H1 (cell line): Measurements from ENCODE around the gene RUVBL1. TPM values are rescaled to one million over a fixed set of nuclear protein-coding genes. Genes with fewer than 3 reads are reported as not detected.
A peak's percentile ranks its signal among the peaks of the same experiment; 100 is the strongest.

Experiments used
- CTCF ChIA-PET: fragments of 300-600 bp; sonication (Branson Sonifier 250); formaldehyde crosslinking; loops from one replicate; lab custom pipeline; 2021; ENCODE audit not compliant: partially characterized antibody; lab: Charles Lee
- POLR2A ChIA-PET: fragments of 300-600 bp; sonication (Branson Sonifier 250); formaldehyde crosslinking; loops from one replicate; lab custom pipeline; 2021; ENCODE audit warnings: inconsistent platforms; ENCODE audit not compliant: partially characterized antibody; lab: Charles Lee
- DNase-seq, 2 experiments: peaks; one replicate each; pipeline versions ENCODE4 v3.0.0 to v3.0.0-alpha.2; 2010 to 2022; ENCODE audit warnings: low spot score in 2 of 2, low read depth in 1 of 2, mixed read lengths in 1 of 2
- FAIRE-seq: peaks from 2 replicates; lab custom pipeline; 2011; peaks lifted over from hg19 to GRCh38; lab: Jason Lieb, UNC
- H2AFZ ChIP-seq: 2 replicates; pipeline ENCODE4 v1.8.1; 2012; ENCODE audit warnings: low read length, inconsistent platforms
- H2AK5ac ChIP-seq: 2 replicates; pipeline ENCODE4 v1.6.1; 2013; ENCODE audit warnings: low read depth, low read length
- H2BK120ac ChIP-seq: replicated peaks from 2 replicates; pipeline ENCODE3; 2013; ENCODE audit warnings: low read depth, low read length, inconsistent platforms
- H2BK12ac ChIP-seq: 2 replicates; pipeline ENCODE4 v1.6.1; 2013; ENCODE audit warnings: low read depth, low read length
- H2BK15ac ChIP-seq: 2 replicates; pipeline ENCODE4 v1.6.1; 2013; ENCODE audit warnings: low read length
- H2BK20ac ChIP-seq: 2 replicates; pipeline ENCODE4 v1.6.1; 2013; ENCODE audit warnings: low read length
- H2BK5ac ChIP-seq: 2 replicates; pipeline ENCODE4 v1.6.1; 2013; ENCODE audit warnings: low read depth, low read length
- H3K14ac ChIP-seq: 2 replicates; pipeline ENCODE4 v1.6.1; 2013; ENCODE audit warnings: inconsistent platforms; ENCODE audit not compliant: insufficient read length
- H3K18ac ChIP-seq: 2 replicates; pipeline ENCODE4 v1.6.1; 2013; ENCODE audit warnings: low read length; ENCODE audit errors: extremely low read depth
- H3K23ac ChIP-seq: 2 replicates; pipeline ENCODE4 v1.6.1; 2013; ENCODE audit warnings: inconsistent platforms; ENCODE audit not compliant: insufficient read length
- H3K23me2 ChIP-seq: 2 replicates; pipeline ENCODE4 v1.6.1; 2013; ENCODE audit warnings: low read depth, low read length
- H3K27ac ChIP-seq: 2 replicates; pipeline ENCODE4 v1.6.1; 2011; ENCODE audit warnings: low read depth, low read length, inconsistent platforms
- H3K27me3 ChIP-seq, 4 experiments: replicated peaks in 1 of 4; 1 replicate in 1 of 4; 2 replicates in 3 of 4; pipeline versions ENCODE4 v1.6.1 to v1.8.1; 2011 to 2013; ENCODE audit warnings: low read length in 3 of 4, mild to moderate bottlenecking in 3 of 4, inconsistent platforms in 2 of 4, mixed read lengths in 2 of 4, moderate library complexity in 1 of 4; ENCODE audit not compliant: control insufficient read depth in 3 of 4, insufficient read depth in 3 of 4; ENCODE audit errors: extremely low read depth in 1 of 4
- H3K36me3 ChIP-seq, 4 experiments: 2 replicates each; pipeline versions ENCODE4 v1.6.1 to v1.8.1; 2011 to 2013; ENCODE audit warnings: mild to moderate bottlenecking in 4 of 4, low read length in 3 of 4, moderate library complexity in 2 of 4, control low read depth in 1 of 4, inconsistent platforms in 1 of 4; ENCODE audit not compliant: insufficient read depth in 4 of 4, control insufficient read depth in 2 of 4
- H3K4ac ChIP-seq: replicated peaks from 2 replicates; pipeline ENCODE3; 2013; ENCODE audit warnings: low read length, low read depth, mixed read lengths, inconsistent platforms; ENCODE audit not compliant: insufficient read length
- H3K4me1 ChIP-seq, 4 experiments: replicated peaks in 1 of 4; 1 replicate in 1 of 4; 2 replicates in 3 of 4; pipeline versions ENCODE4 v1.6.1 to v1.8.1; 2011 to 2013; ENCODE audit warnings: low read length in 3 of 4, inconsistent platforms in 2 of 4, mixed read lengths in 1 of 4; ENCODE audit not compliant: insufficient read depth in 4 of 4, control insufficient read depth in 3 of 4
- H3K4me2 ChIP-seq, 2 experiments: 2 replicates each; pipeline versions ENCODE4 v1.6.1 to v1.8.1; 2011 to 2013; ENCODE audit warnings: low read depth in 2 of 2, low read length in 2 of 2, control low read depth in 1 of 2, inconsistent platforms in 1 of 2, mild to moderate bottlenecking in 1 of 2; ENCODE audit not compliant: insufficient read depth in 1 of 2
- H3K4me3 ChIP-seq, 4 experiments: fragments of 200-600, 300-600 bp in 1 of 4; sonication (generic), shearing (Covaris generic), sonication (Bioruptor Twin) in 1 of 4; 2 replicates each; pipeline versions ENCODE4 v1.5.1 to v1.8.1; 2011 to 2016; ENCODE audit warnings: low read length in 4 of 4, low read depth in 3 of 4, control low read depth in 2 of 4, inconsistent platforms in 2 of 4, mild to moderate bottlenecking in 2 of 4, mixed read lengths in 1 of 4, moderate library complexity in 1 of 4; ENCODE audit not compliant: insufficient read depth in 2 of 4; ENCODE audit errors: extremely low read depth in 1 of 4
- H3K56ac ChIP-seq: replicated peaks from 2 replicates; pipeline ENCODE3; 2013; ENCODE audit warnings: low read depth, mild to moderate bottlenecking, mixed read lengths, low read length, inconsistent platforms; ENCODE audit not compliant: insufficient read length
- H3K79me1 ChIP-seq: 2 replicates; pipeline ENCODE4 v1.6.1; 2013; ENCODE audit warnings: low read depth, low read length, control low read depth
- H3K79me2 ChIP-seq, 2 experiments: 2 replicates each; pipeline versions ENCODE4 v1.6.1 to v1.8.1; 2012 to 2013; ENCODE audit warnings: low read length in 2 of 2, mild to moderate bottlenecking in 2 of 2, inconsistent platforms in 1 of 2; ENCODE audit not compliant: insufficient read depth in 2 of 2, control insufficient read depth in 1 of 2
- H3K9ac ChIP-seq, 4 experiments: replicated peaks in 1 of 4; 1 replicate in 1 of 4; 2 replicates in 3 of 4; pipeline versions ENCODE4 v1.6.1 to v1.8.1; 2011 to 2013; ENCODE audit warnings: low read depth in 3 of 4, low read length in 3 of 4, control low read depth in 2 of 4, mild to moderate bottlenecking in 2 of 4, moderate library complexity in 2 of 4, inconsistent platforms in 1 of 4; ENCODE audit errors: extremely low read depth in 1 of 4
- H3K9me3 ChIP-seq, 2 experiments: 2 replicates each; pipeline versions ENCODE4 v1.6.1 to v1.8.1; 2012 to 2013; ENCODE audit warnings: mild to moderate bottlenecking in 2 of 2, moderate library complexity in 2 of 2, control low read depth in 1 of 2, inconsistent platforms in 1 of 2, low read depth in 1 of 2, low read length in 1 of 2, mixed read lengths in 1 of 2; ENCODE audit not compliant: insufficient read depth in 2 of 2
- H4K20me1 ChIP-seq, 2 experiments: replicated peaks in 1 of 2; 2 replicates each; pipeline versions ENCODE3 to v1.8.1; 2011 to 2013; ENCODE audit warnings: inconsistent platforms in 2 of 2, low read length in 2 of 2, mild to moderate bottlenecking in 1 of 2; ENCODE audit not compliant: insufficient read depth in 2 of 2, control insufficient read depth in 1 of 2
- H4K5ac ChIP-seq: 2 replicates; pipeline ENCODE4 v1.6.1; 2013; ENCODE audit warnings: low read length, low read depth, mixed read lengths, inconsistent platforms; ENCODE audit not compliant: insufficient read length
- H4K8ac ChIP-seq: 2 replicates; pipeline ENCODE4 v1.8.0; 2013; ENCODE audit warnings: mild to moderate bottlenecking, moderate library complexity, low read length, inconsistent platforms; ENCODE audit not compliant: insufficient read depth; ENCODE audit errors: extremely low read depth
- H4K91ac ChIP-seq: replicated peaks from 2 replicates; pipeline ENCODE3; 2013; ENCODE audit warnings: low read length, mixed read lengths, inconsistent platforms; ENCODE audit not compliant: insufficient read length
- BACH1 ChIP-seq: IDR thresholded peaks from 2 replicates; pipeline ENCODE4 v1.6.1; 2012; ENCODE audit warnings: low read length, improper control_type of control experiment
- RAD21 ChIP-seq, 2 experiments: IDR thresholded peaks in 1 of 2; conservative IDR thresholded peaks in 1 of 2; 2 replicates each; pipeline ENCODE4 v1.6.1; 2011; ENCODE audit warnings: low read depth in 2 of 2, low read length in 2 of 2, improper control_type of control experiment in 1 of 2, inconsistent platforms in 1 of 2, mild to moderate bottlenecking in 1 of 2, moderate library complexity in 1 of 2
- RBBP5 ChIP-seq: IDR thresholded peaks from 2 replicates; pipeline ENCODE4 v1.7.1; 2012; ENCODE audit warnings: low read depth, mild to moderate bottlenecking, inconsistent platforms, low read length, moderate library complexity, borderline replicate concordance
- TAF1 ChIP-seq: IDR thresholded peaks from 2 replicates; pipeline ENCODE4 v1.6.1; 2011; ENCODE audit warnings: mild to moderate bottlenecking, low read depth, low read length
- TCF12 ChIP-seq: IDR thresholded peaks from 2 replicates; pipeline ENCODE4 v1.6.1; 2011; ENCODE audit warnings: low read depth, mild to moderate bottlenecking, low read length
- WGBS, 2 experiments: shearing (Covaris generic) in 1 of 2; methylation state at CpG; one replicate each; pipeline versions ENCODE4 v1.1.6 to v1.1.7; 2013 to 2015; ENCODE audit warnings: low lambda C conversion rate in 2 of 2, mixed read lengths in 2 of 2, inconsistent platforms in 1 of 2, low coverage in 1 of 2, missing lambda C conversion rate in 1 of 2; ENCODE audit not compliant: insufficient replicate concordance in 2 of 2, insufficient coverage in 1 of 2, insufficient read length in 1 of 2; ENCODE audit errors: extremely low coverage in 1 of 2, missing lambda C conversion rate in 1 of 2; 5-methylcytosine and 5-hydroxymethylcytosine counted together
- polyA plus RNA-seq, 7 experiments: library from polyadenylated mRNA; depleted of rRNA in 3 of 7; stranded (reverse) in 5 of 7; unstranded in 2 of 7; fragments of >200 nt in 5 of 7; fragments of 200-250 nt in 2 of 7; gene quantifications; 1 replicate in 5 of 7; 2 replicates in 1 of 7; 4 replicates in 1 of 7; pipeline versions ENCODE4 v1.2.1 to v1.2.3, GENCODE V29; 2011 to 2013; ENCODE audit warnings: missing spikeins in 2 of 7, mixed read lengths in 2 of 7
- total RNA-seq: library from RNA; stranded (reverse); fragmentation: NEBNext Ultra II Directional; extraction: Animal tissue kit (Norgen Biotek cat#: 25700); gene quantifications from 2 replicates; pipeline ENCODE4 v1.2.1, GENCODE V29; 2021
- TF ChIP-seq, protein P1 (sequence below), 3 experiments: IDR thresholded peaks; 1 replicate in 2 of 3; 2 replicates in 1 of 3; pipeline versions ENCODE4 v1.5.1 to v1.6.1; 2011; ENCODE audit warnings: low read length in 3 of 3, mild to moderate bottlenecking in 3 of 3, inconsistent platforms in 2 of 3, low read depth in 1 of 3, moderate library complexity in 1 of 3; ENCODE audit not compliant: insufficient read depth in 1 of 3; ENCODE audit errors: control extremely low read depth in 1 of 3

The RUVBL1 gene
- total and polyA plus RNA-seq, 2 of the 8 experiments (the other 6 are each of a cell fraction or from before 2014, with no cell fraction given) = 112 to 135 TPM

DNA sequence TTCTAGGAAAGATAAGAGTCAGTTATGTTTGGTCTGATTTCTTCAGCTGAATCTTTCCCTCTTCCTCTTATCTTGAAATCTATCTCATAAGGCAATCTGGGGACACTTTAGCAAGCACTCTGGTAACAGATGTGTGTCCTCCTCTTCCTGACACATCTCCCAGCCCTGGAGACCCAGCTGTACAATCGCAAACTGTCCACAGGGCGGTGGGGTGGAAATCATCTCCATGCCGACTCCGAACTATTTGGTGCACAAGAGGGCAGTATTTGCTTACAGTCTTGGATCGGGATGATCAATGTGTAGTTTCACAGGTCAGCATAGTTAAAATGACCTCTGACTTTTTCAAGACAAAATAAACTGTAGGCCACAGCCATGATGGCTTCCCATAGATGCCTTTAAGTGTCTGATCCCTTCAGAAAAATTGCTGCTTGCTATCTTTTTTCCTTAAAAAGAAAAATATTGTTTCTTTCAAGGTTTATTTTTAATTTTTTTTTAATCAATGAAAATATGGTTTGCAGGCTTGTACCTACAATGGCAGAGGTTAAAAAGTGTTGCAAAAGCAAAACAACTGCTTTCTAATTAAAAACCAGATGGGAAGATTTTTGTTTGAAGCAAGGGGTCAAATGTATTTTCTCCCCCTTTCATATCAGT, 47.4 kb upstream of the RUVBL1 start:
- Histone ChIP-seq H4K8ac (no peak overlapping the region), H3K23ac (no peak overlapping the region), H2BK15ac (no peak overlapping the region), H2BK12ac (no peak overlapping the region), H3K9me3 (no peaks in the 10 kb centered on the region), H2AK5ac (no peak overlapping the region), H2AFZ (no peak overlapping the region), H3K4ac (no peak overlapping the region), H3K4me3 (no peak overlapping the region), H3K36me3 (no peaks in the 10 kb centered on the region), H3K79me1 (peaks cover 5% of the 10 kb centered on the region; the same call in 1 of the 2 replicates), H3K56ac (no peak overlapping the region), H3K4me1 (peaks cover 6 to 16% (median 12%) of the 10 kb centered on the region in 4 experiments), H3K18ac (no peak overlapping the region), H3K14ac (no peak overlapping the region), H2BK120ac (no peak overlapping the region), H4K5ac (no peak overlapping the region), H3K27ac (no peak overlapping the region), H3K23me2 (no peaks in the 10 kb centered on the region), H2BK20ac (no peak overlapping the region), H4K20me1 (peaks cover 0 to 2% of the 10 kb centered on the region in 2 experiments), H4K91ac (no peak overlapping the region), H3K9ac (no peak overlapping the region), H3K4me2 (no peak overlapping the region), H3K27me3 (no peaks in the 10 kb centered on the region), H3K79me2 (0 out of 4 replicates have a peak, but pooled peaks cover 0 to 2% of the 10 kb centered on the region in 2 experiments), H2BK5ac (no peak overlapping the region)
- TF ChIP-seq, protein P1, sequence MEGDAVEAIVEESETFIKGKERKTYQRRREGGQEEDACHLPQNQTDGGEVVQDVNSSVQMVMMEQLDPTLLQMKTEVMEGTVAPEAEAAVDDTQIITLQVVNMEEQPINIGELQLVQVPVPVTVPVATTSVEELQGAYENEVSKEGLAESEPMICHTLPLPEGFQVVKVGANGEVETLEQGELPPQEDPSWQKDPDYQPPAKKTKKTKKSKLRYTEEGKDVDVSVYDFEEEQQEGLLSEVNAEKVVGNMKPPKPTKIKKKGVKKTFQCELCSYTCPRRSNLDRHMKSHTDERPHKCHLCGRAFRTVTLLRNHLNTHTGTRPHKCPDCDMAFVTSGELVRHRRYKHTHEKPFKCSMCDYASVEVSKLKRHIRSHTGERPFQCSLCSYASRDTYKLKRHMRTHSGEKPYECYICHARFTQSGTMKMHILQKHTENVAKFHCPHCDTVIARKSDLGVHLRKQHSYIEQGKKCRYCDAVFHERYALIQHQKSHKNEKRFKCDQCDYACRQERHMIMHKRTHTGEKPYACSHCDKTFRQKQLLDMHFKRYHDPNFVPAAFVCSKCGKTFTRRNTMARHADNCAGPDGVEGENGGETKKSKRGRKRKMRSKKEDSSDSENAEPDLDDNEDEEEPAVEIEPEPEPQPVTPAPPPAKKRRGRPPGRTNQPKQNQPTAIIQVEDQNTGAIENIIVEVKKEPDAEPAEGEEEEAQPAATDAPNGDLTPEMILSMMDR (IDR thresholded peaks at IDR 0.05; ENCODE audit: control extremely low read depth in 1 of 3, insufficient read depth in 1 of 3, low read depth in 1 of 3, low read length in 3 of 3) = peak; percentile 54 to 96 (median 77)
- TF ChIP-seq RAD21 (IDR thresholded peaks at IDR 0.05 in 1 of 2, conservative IDR thresholded peaks at IDR 0.05 in 1 of 2; ENCODE audit: low read depth in 2 of 2, low read length in 2 of 2) = peak; percentile 77 to 80
- TF ChIP-seq RBBP5 = no peak
- TF ChIP-seq BACH1 = no peak
- no peak for TF ChIP-seq TAF1
- no peak for TF ChIP-seq TCF12
- CTCF ChIA-PET = interaction anchor here (0.7 to 1.6 kb wide), 10 partner anchors 14 to 403 kb away, joined by 3 to 5 read pairs (median 3); no protein-coding TSS in a partner anchor
- DNase-seq (no peak), FAIRE-seq (peak; percentile 82)
- WGBS, 2 experiments = 83% methylated on average over 5 of the region's 5 CpGs; no CpG with 5 or more reads in 1 of the 2 experiments
- POLR2A ChIA-PET = interaction anchor here (1.0 to 1.3 kb wide), 2 partner anchors 17 to 114 kb away, joined by 3 read pairs; no protein-coding TSS in a partner anchor
